GM20000 (cell line): Measurements from ENCODE around the gene GRAP2.

Source experiments
- DNase-seq: peaks from one replicate; pipeline ENCODE4 v3.0.0; 2012; ENCODE audit warnings: low spot score
- CTCF ChIP-seq: IDR thresholded peaks from 2 replicates; pipeline ENCODE4 v1.5.1; 2012; ENCODE audit warnings: mild to moderate bottlenecking, control low read depth; ENCODE audit errors: extremely low read depth, missing control alignments

GRAP2 gene

GRCh38 chr22:39935612-39936011, 34.7 kb downstream of the GRAP2 start:
- no peak for DNase-seq
- TF ChIP-seq CTCF, result no peak

GRCh38 chr22:39936523-39937145, 35.8 kb downstream of the GRAP2 start:
- TF ChIP-seq CTCF, result no peak
- DNase-seq, result no peak

- TF ChIP-seq CTCF, result no peak
- no peak for DNase-seq
These were observed 37.0 kb downstream of the GRAP2 start for GRCh38 chr22:39937906-39938305.

GRCh38 chr22:39938509-39939111, 37.7 kb downstream of the GRAP2 start:
- DNase-seq, result no peak
- no peak for TF ChIP-seq CTCF

GRCh38 chr22:39939830-39940229, 38.9 kb downstream of the GRAP2 start:
- no peak for DNase-seq
- TF ChIP-seq CTCF, result no peak

- no peak for TF ChIP-seq CTCF
These were observed 39.9 kb downstream of the GRAP2 start for GRCh38 chr22:39940757-39941305.

GRCh38 chr22:39941601-39942000, 40.7 kb downstream of the GRAP2 start:
- no peak for DNase-seq

More at GRCh38 chr22:39940757-39941305, 39.9 kb downstream of the GRAP2 start:
- no peak for DNase-seq

More at GRCh38 chr22:39941601-39942000, 40.7 kb downstream of the GRAP2 start:
- TF ChIP-seq CTCF, result no peak
